Tibial artery (tissue), 4 donors: ENCODE data around the gene USP3.

Experiments
- DNase-seq, 2 donors: peaks; one replicate each; pipeline ENCODE4 v3.0.0-alpha.2; 2019
- H3K27ac ChIP-seq, 2 donors: fragments of 200-600 bp; sonication (generic) in 1 of 2; 1 replicate in 1 of 2; 2 replicates in 1 of 2; pipeline ENCODE4 v1.5.1; 2018 to 2019; ENCODE audit warnings: mild to moderate bottlenecking in 1 of 2
- H3K27me3 ChIP-seq, 2 donors: fragments of 200-600 bp; sonication (generic) in 1 of 2; one replicate each; pipeline versions ENCODE4 v1.5.1 to v1.6.0; 2016 to 2019
- H3K36me3 ChIP-seq, 3 donors: fragments of 200-600 bp; sonication (generic) in 2 of 3; one replicate each; pipeline ENCODE4 v1.5.1; 2016 to 2019; ENCODE audit warnings: mild to moderate bottlenecking in 2 of 3
- H3K4me1 ChIP-seq, 4 donors: fragments of 200-600 bp; sonication (generic) in 2 of 4; 1 replicate in 3 of 4; 2 replicates in 1 of 4; pipeline ENCODE4 v1.5.1; 2016 to 2019
- H3K4me3 ChIP-seq, 2 donors: fragments of 200-600 bp; sonication (generic) in 1 of 2; 1 replicate in 1 of 2; 2 replicates in 1 of 2; pipeline ENCODE4 v1.5.1; 2018 to 2019; ENCODE audit warnings: mild to moderate bottlenecking in 2 of 2
- H3K9me3 ChIP-seq, 3 donors: fragments of 200-600 bp; sonication (generic) in 1 of 3; one replicate each; pipeline ENCODE4 v1.5.1; 2016 to 2019
- intact Hi-C: fragments of 100-400 bp; cut with DNase I; formaldehyde crosslinking; loops from one replicate; pipeline ENCODE4 v1.15.0; 2023; ENCODE audit warnings: low total_unique reads
- TF ChIP-seq, protein P1 (sequence below), 2 experiments: fragments of 200-600 bp in 1 of 2; fragments of 450-650 bp in 1 of 2; IDR thresholded peaks; one replicate each; pipeline ENCODE4 v1.5.1; 2017 to 2019; ENCODE audit warnings: antibody characterized with exemption in 2 of 2, mild to moderate bottlenecking in 1 of 2, moderate library complexity in 1 of 2

The USP3 gene

DNA sequence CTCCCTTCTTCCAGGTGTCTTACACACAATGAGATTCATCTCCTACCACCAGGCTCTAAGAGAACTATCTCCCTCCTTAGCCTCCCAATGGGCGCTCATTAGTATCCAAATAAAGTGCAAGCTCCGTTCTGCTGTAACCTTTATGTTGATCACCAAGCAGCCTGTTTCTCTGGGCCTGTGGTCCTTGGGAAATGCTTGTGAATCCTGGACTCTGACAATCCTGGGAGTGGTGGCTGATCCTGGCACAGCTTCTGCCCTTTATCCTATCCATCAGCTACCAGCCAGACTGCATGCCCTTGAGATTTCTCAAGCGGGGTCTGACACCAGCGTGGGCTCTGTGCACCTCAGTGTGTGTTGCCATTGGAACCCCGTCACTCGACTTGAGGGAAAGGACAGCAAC lies 26.1 kb upstream of the USP3 start:
- Histone ChIP-seq H3K27ac (no peak overlapping the region), H3K9me3 (no peaks in the 10 kb centered on the region), H3K36me3 (no peaks in the 10 kb centered on the region), H3K27me3 (no peaks in the 10 kb centered on the region), H3K4me1 (peaks cover 0 to 20% (median 7%) of the 10 kb centered on the region in 4 donors), H3K4me3 (no peak overlapping the region)
- intact Hi-C loops = no loop called here
- no peak for DNase-seq
- TF ChIP-seq, protein P1, sequence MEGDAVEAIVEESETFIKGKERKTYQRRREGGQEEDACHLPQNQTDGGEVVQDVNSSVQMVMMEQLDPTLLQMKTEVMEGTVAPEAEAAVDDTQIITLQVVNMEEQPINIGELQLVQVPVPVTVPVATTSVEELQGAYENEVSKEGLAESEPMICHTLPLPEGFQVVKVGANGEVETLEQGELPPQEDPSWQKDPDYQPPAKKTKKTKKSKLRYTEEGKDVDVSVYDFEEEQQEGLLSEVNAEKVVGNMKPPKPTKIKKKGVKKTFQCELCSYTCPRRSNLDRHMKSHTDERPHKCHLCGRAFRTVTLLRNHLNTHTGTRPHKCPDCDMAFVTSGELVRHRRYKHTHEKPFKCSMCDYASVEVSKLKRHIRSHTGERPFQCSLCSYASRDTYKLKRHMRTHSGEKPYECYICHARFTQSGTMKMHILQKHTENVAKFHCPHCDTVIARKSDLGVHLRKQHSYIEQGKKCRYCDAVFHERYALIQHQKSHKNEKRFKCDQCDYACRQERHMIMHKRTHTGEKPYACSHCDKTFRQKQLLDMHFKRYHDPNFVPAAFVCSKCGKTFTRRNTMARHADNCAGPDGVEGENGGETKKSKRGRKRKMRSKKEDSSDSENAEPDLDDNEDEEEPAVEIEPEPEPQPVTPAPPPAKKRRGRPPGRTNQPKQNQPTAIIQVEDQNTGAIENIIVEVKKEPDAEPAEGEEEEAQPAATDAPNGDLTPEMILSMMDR (IDR thresholded peaks at IDR 0.05) = no peak

DNA sequence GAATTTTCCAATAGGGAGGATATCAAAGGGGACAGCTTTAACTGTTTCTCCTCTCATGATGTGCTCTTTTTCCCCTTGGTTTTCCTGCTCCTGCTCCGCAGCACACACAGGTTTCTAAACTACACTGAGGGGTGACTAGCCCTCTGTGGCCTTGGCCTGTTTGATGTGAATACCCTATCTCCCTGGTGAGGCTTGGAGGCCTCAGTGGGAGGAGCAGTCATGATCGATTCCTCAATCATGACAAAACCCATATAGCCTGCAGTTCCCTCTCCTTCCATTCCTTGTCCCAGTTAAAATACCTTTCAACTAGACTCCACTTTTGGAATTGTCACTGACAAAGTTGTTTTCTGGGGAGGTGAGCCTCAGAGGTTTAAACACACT lies 24.0 kb upstream of the USP3 start:
- H3K9me3 ChIP-seq = no peaks in the 10 kb centered on the region
- H3K27me3 ChIP-seq = no peaks in the 10 kb centered on the region
- intact Hi-C loops = no loop called here
- no peaks in the 10 kb centered on the region for H3K36me3 ChIP-seq
- DNase-seq = no peak
- TF ChIP-seq, protein P1 (IDR thresholded peaks at IDR 0.05) = no peak
- no peak overlapping the region for H3K4me3 ChIP-seq
- no peak overlapping the region for H3K27ac ChIP-seq
- H3K4me1 ChIP-seq = peaks cover 0 to 7% (median 0%) of the 10 kb centered on the region in 4 donors

DNA sequence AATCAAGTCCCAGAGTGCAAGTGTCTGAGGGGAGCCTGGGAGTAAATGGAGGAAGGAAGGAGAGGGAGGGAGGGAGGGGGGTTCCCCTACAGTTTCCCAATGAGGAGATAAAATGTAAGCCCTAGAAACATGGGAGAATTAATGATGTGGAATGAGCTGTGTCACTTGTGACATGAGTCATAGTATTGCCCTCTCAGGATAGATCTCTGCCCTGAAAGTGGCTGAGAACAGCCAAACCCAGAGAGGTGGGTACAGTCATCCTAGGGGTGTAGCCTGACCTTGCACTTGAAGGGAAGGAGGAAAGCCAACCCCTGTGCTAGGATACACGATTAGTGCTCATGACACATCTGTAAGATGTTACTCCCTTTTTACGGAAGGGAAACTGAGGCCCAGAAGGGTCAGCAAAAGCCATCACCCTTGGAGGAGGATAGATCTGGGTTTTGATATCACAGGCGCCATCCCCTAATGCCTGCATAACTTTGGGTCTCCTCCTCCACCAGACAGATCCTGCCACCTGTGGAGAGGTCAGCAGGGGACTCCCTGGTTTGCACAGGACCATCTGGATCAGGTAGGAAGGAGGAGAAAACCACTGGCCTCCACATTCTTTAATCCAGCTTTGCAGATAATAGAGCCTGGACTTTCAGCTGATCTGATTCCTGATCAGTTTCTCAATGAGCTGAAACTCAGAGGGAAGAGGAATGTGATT lies 23.1 kb upstream of the USP3 start:
- intact Hi-C loops = no loop called here
- no peak for DNase-seq

DNA sequence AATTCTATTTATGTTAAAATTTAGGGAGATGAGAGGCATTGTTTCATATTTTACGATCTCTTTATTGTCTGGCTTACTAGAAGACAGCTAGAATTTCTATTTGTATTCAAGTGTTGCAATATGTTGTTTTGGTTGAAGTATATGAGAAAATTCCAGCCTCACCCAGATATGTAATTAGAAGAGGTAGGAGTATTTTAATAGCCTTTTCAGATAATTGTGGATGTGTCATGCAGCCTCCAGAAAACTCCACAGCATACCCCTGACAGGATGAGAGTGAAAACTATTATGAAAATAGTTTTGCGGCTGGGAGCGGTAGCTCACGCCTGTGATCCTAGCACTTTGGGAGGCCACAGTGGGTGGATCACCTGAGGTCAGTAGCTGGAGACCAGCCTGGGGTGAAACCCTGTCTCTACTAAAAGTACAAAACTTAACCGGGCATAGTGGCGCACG lies 21.5 kb upstream of the USP3 start:
- TF ChIP-seq, protein P1 (IDR thresholded peaks at IDR 0.05) = no peak
- peaks cover 0 to 6% (median 0%) of the 10 kb centered on the region in 4 donors for H3K4me1 ChIP-seq
- H3K36me3 ChIP-seq = no peaks in the 10 kb centered on the region
- no peak overlapping the region for H3K4me3 ChIP-seq
- H3K27ac ChIP-seq = no peak overlapping the region
- no peak for DNase-seq
- intact Hi-C loops = no loop called here
- no peaks in the 10 kb centered on the region for H3K27me3 ChIP-seq
- H3K9me3 ChIP-seq = no peaks in the 10 kb centered on the region

More for the DNA sequence above, 23.1 kb upstream of the USP3 start:
- Histone ChIP-seq H3K27ac (no peak overlapping the region), H3K36me3 (no peaks in the 10 kb centered on the region), H3K4me3 (no peak overlapping the region), H3K9me3 (no peaks in the 10 kb centered on the region), H3K4me1 (peaks cover 0 to 4% (median 0%) of the 10 kb centered on the region in 4 donors), H3K27me3 (no peaks in the 10 kb centered on the region)
- TF ChIP-seq, protein P1 (IDR thresholded peaks at IDR 0.05) = no peak

GRCh38 chr15:63483521-63484371 lies 20.6 kb upstream of the USP3 start:
- no peaks in the 10 kb centered on the region for H3K36me3 ChIP-seq
- H3K4me1 ChIP-seq = peaks cover 0 to 6% (median 0%) of the 10 kb centered on the region in 4 donors
- TF ChIP-seq, protein P1 (IDR thresholded peaks at IDR 0.05) = no peak
- no peaks in the 10 kb centered on the region for H3K9me3 ChIP-seq
- H3K4me3 ChIP-seq = no peak overlapping the region
- intact Hi-C loops = no loop called here
- H3K27me3 ChIP-seq = no peaks in the 10 kb centered on the region
- DNase-seq = no peak
- no peak overlapping the region for H3K27ac ChIP-seq
